GM12892 (cell line): ENCODE results near the gene GABRA1. TPM values are rescaled to one million over a fixed set of nuclear protein-coding genes. Genes with fewer than 3 reads are reported as not detected.

Source experiments
- DNase-seq: peaks from one replicate; pipeline ENCODE4 v3.0.0; 2011; ENCODE audit not compliant: insufficient read length
- FAIRE-seq: peaks from 2 replicates; lab custom pipeline; 2011; peaks lifted over from hg19 to GRCh38; lab: Jason Lieb, UNC
- POLR2A ChIP-seq: IDR thresholded peaks from 2 replicates; pipeline ENCODE4 v1.6.1; 2011; ENCODE audit warnings: low read depth, low read length, control low read depth
- POLR2AphosphoS5 ChIP-seq: IDR thresholded peaks from 2 replicates; pipeline ENCODE4 v1.6.1; 2011; ENCODE audit warnings: low read depth, low read length, control low read depth
- TAF1 ChIP-seq: IDR thresholded peaks from 2 replicates; pipeline ENCODE4 v1.6.1; 2011; ENCODE audit warnings: low read depth, mild to moderate bottlenecking, control low read depth, low read length, borderline replicate concordance
- polyA plus RNA-seq: library from polyadenylated mRNA; unstranded; fragments of >200 nt; gene quantifications from one replicate; pipeline ENCODE4 v1.2.1, GENCODE V29; 2012; ENCODE audit warnings: missing spikeins, inconsistent platforms; ENCODE audit not compliant: missing spikeins

The GABRA1 gene
- not detected for polyA plus RNA-seq

GRCh38 chr5:161847941-161848391 lies at the start of gene GABRA1:
Gene GABRA1, plus strand, starts transcription at chr5:161848120. Its CDS starts 2,691 bp downstream, at chr5:161850811.
- no peak for FAIRE-seq
- DNase-seq: no peak

GRCh38 chr5:161799316-161799715 lies 48.6 kb upstream of the GABRA1 start:
- FAIRE-seq (no peak), DNase-seq (no peak)
- TF ChIP-seq TAF1: no peak
- no peak for TF ChIP-seq POLR2A
- TF ChIP-seq POLR2AphosphoS5: no peak

More at GRCh38 chr5:161847941-161848391, at the start of gene GABRA1:
- no peak for TF ChIP-seq TAF1
- TF ChIP-seq POLR2AphosphoS5: no peak
- no peak for TF ChIP-seq POLR2A

DNA sequence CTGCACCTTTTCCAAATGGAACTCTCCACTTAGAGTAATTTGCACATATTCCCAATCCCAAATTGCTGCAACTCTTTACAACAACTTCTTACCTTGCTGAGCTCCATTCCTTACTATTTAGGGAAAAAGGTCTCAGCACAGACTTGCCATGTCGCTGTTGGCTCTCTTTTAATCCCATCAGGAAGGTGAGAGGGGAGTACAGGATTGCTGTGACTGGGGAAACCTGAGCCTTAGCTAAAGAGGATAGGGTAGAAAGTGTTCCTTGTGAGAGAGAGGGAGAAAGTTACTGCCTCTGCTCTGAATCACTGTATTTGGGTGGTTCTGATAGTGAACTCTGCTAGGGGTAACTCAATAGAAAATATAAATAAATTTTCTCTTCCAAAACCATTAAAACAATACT lies 43.7 kb upstream of the GABRA1 start:
- TF ChIP-seq POLR2AphosphoS5: no peak
- TF ChIP-seq POLR2A: no peak
- TF ChIP-seq TAF1: no peak
- DNase-seq (no peak), FAIRE-seq (no peak)

DNA sequence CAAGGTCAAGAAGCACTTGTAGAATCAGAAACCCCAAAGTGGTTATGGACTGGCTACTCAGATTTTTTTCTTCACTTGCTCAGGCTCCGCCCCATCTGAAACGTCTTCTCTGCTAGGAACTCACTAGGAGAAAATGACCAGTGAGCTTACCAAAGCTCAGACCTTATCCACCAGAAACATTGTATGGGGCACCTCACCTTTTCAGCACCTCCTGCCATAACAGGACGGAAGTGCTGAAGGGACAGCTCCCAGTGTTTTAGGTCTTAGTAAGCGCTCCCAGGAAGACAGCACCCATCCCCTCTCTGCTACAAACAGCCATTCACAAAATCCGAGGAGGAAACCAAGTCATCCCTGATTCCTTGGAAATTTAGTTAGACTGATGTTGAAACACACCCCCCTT lies 1.2 kb upstream of the GABRA1 start:
- no peak for FAIRE-seq
- TF ChIP-seq POLR2AphosphoS5 (no peak), TAF1 (no peak), POLR2A (no peak)
- no peak for DNase-seq

DNA sequence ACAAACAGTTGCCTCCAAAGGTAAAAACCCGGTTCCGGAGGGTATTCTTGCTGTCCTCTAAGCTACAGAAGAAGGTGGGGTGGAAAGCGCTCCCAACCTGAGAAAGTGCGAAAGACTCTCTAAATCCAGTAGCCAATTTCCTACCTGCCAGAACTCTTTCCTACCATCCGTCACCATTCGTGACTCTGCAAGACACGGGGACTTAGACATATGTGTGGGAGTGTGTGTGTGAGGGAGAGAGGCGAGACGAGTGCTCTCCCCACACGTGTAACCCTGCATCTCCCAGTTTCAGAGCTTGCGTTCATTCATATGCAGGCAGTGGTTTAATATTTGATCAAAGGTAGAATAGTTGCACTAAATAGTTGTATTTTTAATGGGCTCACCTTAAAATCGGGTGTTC lies 473 bp upstream of the GABRA1 start:
- TF ChIP-seq POLR2AphosphoS5 (no peak), TAF1 (no peak), POLR2A (no peak)
- DNase-seq (no peak), FAIRE-seq (no peak)

DNA sequence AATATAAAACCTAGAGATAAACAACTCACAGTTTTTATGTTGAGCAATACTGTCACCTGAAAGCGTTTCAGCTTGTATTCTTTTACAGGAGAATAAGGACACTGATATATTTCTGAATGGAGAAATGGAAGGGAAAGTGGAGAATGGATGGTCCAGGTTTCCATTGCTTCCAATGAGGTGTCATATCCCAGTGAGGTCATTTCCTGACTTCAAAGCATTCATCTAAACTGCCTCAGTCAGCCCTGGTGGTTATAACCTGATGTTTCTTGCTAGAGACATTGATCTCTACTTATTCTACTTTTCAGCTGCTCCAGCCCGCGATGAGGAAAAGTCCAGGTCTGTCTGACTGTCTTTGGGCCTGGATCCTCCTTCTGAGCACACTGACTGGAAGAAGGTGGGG lies 2.6 kb downstream of the GABRA1 start:
- FAIRE-seq (no peak), DNase-seq (no peak)
- TF ChIP-seq POLR2A (no peak), POLR2AphosphoS5 (no peak), TAF1 (no peak)

DNA sequence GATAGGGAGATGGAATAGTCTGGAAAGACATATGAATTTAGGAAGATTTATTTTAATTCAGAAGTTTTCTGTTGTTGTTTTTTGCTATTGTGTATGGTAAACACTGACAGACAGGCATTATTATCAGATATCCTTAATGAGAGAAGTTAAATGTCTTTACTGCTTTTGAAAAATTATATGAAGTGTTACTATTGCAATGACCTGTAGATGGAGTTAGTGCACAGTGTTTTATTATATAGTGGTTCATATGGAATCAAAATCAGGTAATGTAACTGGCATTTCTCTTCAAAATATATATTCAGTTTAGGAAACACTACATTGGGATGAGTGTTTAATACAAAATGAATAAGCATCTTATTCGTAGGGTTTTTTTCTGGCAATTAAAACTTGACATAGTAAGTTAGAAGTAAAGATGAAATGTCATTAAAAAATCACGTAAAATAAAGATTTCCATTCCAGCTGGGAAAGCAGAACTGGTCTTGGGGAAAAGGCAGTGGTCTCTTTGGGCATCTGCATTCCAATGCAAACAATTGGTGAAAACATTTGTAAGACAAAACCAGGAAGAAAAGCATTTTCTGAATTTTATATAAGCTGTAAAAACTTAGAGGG lies 3.9 kb downstream of the GABRA1 start:
- no peak for DNase-seq
- TF ChIP-seq POLR2A: no peak
- FAIRE-seq: no peak

GRCh38 chr5:161857358-161857757 lies 9.4 kb downstream of the GABRA1 start:
- no peak for DNase-seq
- FAIRE-seq: no peak
- no peak for TF ChIP-seq TAF1
- no peak for TF ChIP-seq POLR2A
- no peak for TF ChIP-seq POLR2AphosphoS5

DNA sequence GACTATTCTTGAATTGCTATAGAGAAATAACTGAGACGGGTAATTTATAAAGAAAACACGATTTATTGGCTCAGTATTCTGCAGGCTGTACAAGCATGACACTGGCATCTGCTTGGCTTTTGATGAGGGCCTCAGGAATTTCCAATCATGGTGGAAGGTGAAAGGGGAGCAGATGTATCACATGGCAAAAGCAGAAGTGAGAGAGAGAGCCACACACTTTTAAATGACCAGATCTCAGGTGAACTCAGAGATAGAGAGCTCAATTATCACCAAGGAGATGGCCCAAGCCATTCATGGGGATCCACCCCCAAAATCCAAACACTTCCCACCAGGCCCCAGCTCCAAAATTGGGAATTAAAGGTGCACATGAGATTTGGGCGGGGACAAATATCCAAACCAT lies 15.3 kb downstream of the GABRA1 start:
- TF ChIP-seq POLR2A (no peak), POLR2AphosphoS5 (no peak), TAF1 (no peak)
- FAIRE-seq: no peak

GRCh38 chr5:161863811-161864210 lies 15.9 kb downstream of the GABRA1 start:
- TF ChIP-seq POLR2A (no peak), TAF1 (no peak), POLR2AphosphoS5 (no peak)
- no peak for FAIRE-seq
- no peak for DNase-seq

More for the DNA sequence above, 15.3 kb downstream of the GABRA1 start:
- no peak for DNase-seq

DNA sequence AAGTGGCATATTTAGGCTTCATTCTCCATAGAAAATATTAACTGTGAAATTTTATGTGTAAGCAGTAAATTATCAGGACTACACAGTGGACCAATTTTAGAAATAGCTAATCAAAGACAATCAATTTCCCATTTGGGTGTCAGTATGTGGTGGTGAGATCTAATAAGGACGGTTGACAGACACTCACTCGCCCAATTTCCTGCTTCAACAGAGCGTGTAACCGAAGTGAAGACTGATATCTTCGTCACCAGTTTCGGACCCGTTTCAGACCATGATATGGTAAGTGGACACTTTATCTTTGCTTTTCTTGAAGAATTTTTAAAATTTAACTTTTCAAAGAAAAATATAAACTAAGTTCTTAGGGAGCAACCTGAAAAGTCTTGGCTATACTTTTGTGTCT lies 17.6 kb downstream of the GABRA1 start:
- no peak for DNase-seq
- TF ChIP-seq POLR2AphosphoS5 (no peak), TAF1 (no peak), POLR2A (no peak)
- FAIRE-seq: no peak

DNA sequence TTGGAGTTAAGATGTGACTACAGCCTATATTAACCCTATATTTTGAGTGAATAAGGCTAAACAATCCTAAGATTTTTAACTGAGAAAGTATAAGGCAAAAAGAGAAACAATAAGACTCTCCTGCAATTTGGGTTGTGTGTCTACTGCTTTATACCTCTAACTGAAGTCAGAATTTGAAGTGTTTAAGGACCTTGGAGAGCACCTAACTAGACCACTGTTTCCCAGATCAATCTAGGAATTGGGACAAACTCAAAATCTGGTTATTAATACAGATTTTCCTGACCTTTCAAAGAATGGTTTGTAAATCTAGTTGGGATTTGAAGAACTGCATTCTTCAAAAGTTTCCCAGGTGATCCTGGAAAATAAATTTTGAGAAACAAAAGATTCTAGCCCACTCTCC lies 42.1 kb downstream of the GABRA1 start:
- TF ChIP-seq TAF1: no peak
- TF ChIP-seq POLR2AphosphoS5: no peak
- no peak for TF ChIP-seq POLR2A
- no peak for DNase-seq
- no peak for FAIRE-seq
